CD4-positive, alpha-beta T cell treated with Interleukin-2 at 100 ng/mL for 4 hours (primary cell): ENCODE data around the gene CACNB2.

ENCODE experiments used
- DNase-seq: peaks from one replicate; pipeline ENCODE4 v3.0.0-alpha.2; 2020; ENCODE audit warnings: low spot score

The CACNB2 gene

GRCh38 chr10:18140149-18140956 is at the start of gene CACNB2:
CACNB2 (plus strand) TSS chr10:18140424.
- DNase-seq: no peak

GRCh38 chr10:18094332-18094731 is 45.9 kb upstream of the CACNB2 start:
- no peak for DNase-seq

- no peak for DNase-seq
Observed at GRCh38 chr10:18094793-18095192, 45.4 kb upstream of the CACNB2 start.

GRCh38 chr10:18097524-18097923 is 42.7 kb upstream of the CACNB2 start:
- DNase-seq: no peak

- DNase-seq: no peak
Observed at GRCh38 chr10:18098201-18098600, 42.0 kb upstream of the CACNB2 start.

GRCh38 chr10:18099415-18099814 is 40.8 kb upstream of the CACNB2 start:
- DNase-seq: no peak

- DNase-seq: no peak
Observed at GRCh38 chr10:18100669-18101068, 39.6 kb upstream of the CACNB2 start.

- DNase-seq: no peak
Observed at GRCh38 chr10:18102404-18102803, 37.8 kb upstream of the CACNB2 start.

GRCh38 chr10:18104223-18104872 is 35.9 kb upstream of the CACNB2 start:
- peak; percentile 26 for DNase-seq

- no peak for DNase-seq
Observed at GRCh38 chr10:18109341-18109870, 30.8 kb upstream of the CACNB2 start.

GRCh38 chr10:18113881-18114280 is 26.3 kb upstream of the CACNB2 start:
- DNase-seq: no peak

- DNase-seq: no peak
Observed at GRCh38 chr10:18117276-18117675, 22.9 kb upstream of the CACNB2 start.

GRCh38 chr10:18122753-18123152 is 17.5 kb upstream of the CACNB2 start:
- no peak for DNase-seq

- DNase-seq: no peak
Observed at GRCh38 chr10:18133046-18133445, 7.2 kb upstream of the CACNB2 start.

GRCh38 chr10:18134509-18134908 is 5.7 kb upstream of the CACNB2 start:
- no peak for DNase-seq

GRCh38 chr10:18134921-18135320 is 5.3 kb upstream of the CACNB2 start:
- DNase-seq: no peak

- no peak for DNase-seq
Observed at GRCh38 chr10:18136073-18136791, 4.0 kb upstream of the CACNB2 start.

- no peak for DNase-seq
Observed at GRCh38 chr10:18137111-18137510, 3.1 kb upstream of the CACNB2 start.

GRCh38 chr10:18140957-18141845 is 977 bp downstream of the CACNB2 start:
- no peak for DNase-seq

GRCh38 chr10:18142151-18142550 is 1.9 kb downstream of the CACNB2 start:
- no peak for DNase-seq

- no peak for DNase-seq
Observed at GRCh38 chr10:18144396-18144795, 4.2 kb downstream of the CACNB2 start.

- no peak for DNase-seq
Observed at GRCh38 chr10:18144928-18145327, 4.7 kb downstream of the CACNB2 start.
